HG03097 (cell line): Measurements from ENCODE around the gene GPRIN1.
"Not testable (repeated sequence)": the region's sequence is repeated elsewhere in the genome, so short reads cannot be mapped to it uniquely, and the experiment has no call there.

ENCODE experiments used
- ATAC-seq: cut with Tn5 transposase; IDR thresholded peaks from one replicate; pipeline ENCODE4 v1.9.1; 2021; ENCODE audit not compliant: unreplicated experiment, low FRiP score

The GPRIN1 gene

GRCh38 chr5:176575488-176576422 is 34.2 kb downstream of the GPRIN1 start:
- ATAC-seq: no peak

- ATAC-seq: no peak
Observed at GRCh38 chr5:176575066-176575465, 34.9 kb downstream of the GPRIN1 start.

- ATAC-seq: no peak
Observed at GRCh38 chr5:176574297-176574591, 35.7 kb downstream of the GPRIN1 start.

GRCh38 chr5:176573564-176574296 is 36.2 kb downstream of the GPRIN1 start:
- no peak for ATAC-seq

GRCh38 chr5:176570044-176570443 is 39.9 kb downstream of the GPRIN1 start:
- ATAC-seq: no peak

GRCh38 chr5:176568657-176569056 is 41.3 kb downstream of the GPRIN1 start:
- ATAC-seq: no peak

- ATAC-seq: no peak
Observed at GRCh38 chr5:176565760-176566288, 44.1 kb downstream of the GPRIN1 start.

- ATAC-seq: no peak
Observed at GRCh38 chr5:176564002-176564401, 46.0 kb downstream of the GPRIN1 start.

GRCh38 chr5:176562189-176562588 is 47.8 kb downstream of the GPRIN1 start:
- ATAC-seq: no peak

GRCh38 chr5:176561259-176561658 is 48.7 kb downstream of the GPRIN1 start:
- ATAC-seq: no peak

GRCh38 chr5:176560364-176560763 is 49.6 kb downstream of the GPRIN1 start:
- ATAC-seq: no peak

- ATAC-seq: no peak
Observed at GRCh38 chr5:176559683-176560082, 50.3 kb downstream of the GPRIN1 start.

- ATAC-seq: no peak
Observed at GRCh38 chr5:176557846-176558245, 52.1 kb downstream of the GPRIN1 start.

- ATAC-seq: no peak
Observed at GRCh38 chr5:176553260-176554085, 56.5 kb downstream of the GPRIN1 start.

- no peak for ATAC-seq
Observed at GRCh38 chr5:176552332-176552869, 57.6 kb downstream of the GPRIN1 start.

GRCh38 chr5:176550937-176551336 is 59.0 kb downstream of the GPRIN1 start:
- not testable (repeated sequence) for ATAC-seq

- ATAC-seq: no peak
Observed at GRCh38 chr5:176550275-176550831, 59.6 kb downstream of the GPRIN1 start.

- no peak for ATAC-seq
Observed at GRCh38 chr5:176549871-176550270, 60.1 kb downstream of the GPRIN1 start.

- ATAC-seq: no peak
Observed at GRCh38 chr5:176548967-176549444, 61.0 kb downstream of the GPRIN1 start, which contains the start of gene CDHR2. TSS of gene CDHR2 (plus strand) at chr5:176549342. CDS start at chr5:176565353, 16,011 bp downstream.

GRCh38 chr5:176547802-176548201 is 62.2 kb downstream of the GPRIN1 start:
- no peak for ATAC-seq
